H1 (cell line): ENCODE results near the gene SNAPIN. TPM values are rescaled to one million over a fixed set of nuclear protein-coding genes. Genes with fewer than 3 reads are reported as not detected.

Source experiments
- CTBP2 ChIP-seq: IDR thresholded peaks from 2 replicates; pipeline ENCODE4 v1.7.0; 2011; ENCODE audit warnings: borderline replicate concordance, mild to moderate bottlenecking, moderate library complexity, mixed read lengths, low read length; ENCODE audit not compliant: insufficient read depth, insufficient read length
- E2F6 ChIP-seq: IDR thresholded peaks from 2 replicates; pipeline ENCODE4 v1.6.1; 2012; ENCODE audit warnings: inconsistent platforms
- FOSL1 ChIP-seq: IDR thresholded peaks from 2 replicates; pipeline ENCODE4 v1.6.1; 2011; ENCODE audit warnings: mild to moderate bottlenecking, low read depth, low read length, moderate library complexity; ENCODE audit not compliant: insufficient read depth
- polyA plus RNA-seq, 7 experiments: library from polyadenylated mRNA; depleted of rRNA in 3 of 7; stranded (reverse) in 5 of 7; unstranded in 2 of 7; fragments of >200 nt in 5 of 7; fragments of 200-250 nt in 2 of 7; gene quantifications; 1 replicate in 5 of 7; 2 replicates in 1 of 7; 4 replicates in 1 of 7; pipeline versions ENCODE4 v1.2.1 to v1.2.3, GENCODE V29; 2011 to 2013; ENCODE audit warnings: missing spikeins in 2 of 7, mixed read lengths in 2 of 7
- total RNA-seq: library from RNA; stranded (reverse); fragmentation: NEBNext Ultra II Directional; extraction: Animal tissue kit (Norgen Biotek cat#: 25700); gene quantifications from 2 replicates; pipeline ENCODE4 v1.2.1, GENCODE V29; 2021

Gene SNAPIN
- total and polyA plus RNA-seq, 2 of the 8 experiments (the other 6 are each of a cell fraction or from before 2014, with no cell fraction given): 25.7 to 31.1 TPM

GRCh38 chr1:153658400-153659174, at the start of gene SNAPIN (continued):
- TF ChIP-seq E2F6 (peak; percentile 4; the same call in 1 of the 2 replicates), FOSL1 (no peak), CTBP2 (peak; percentile 38)
